Pons (tissue), 1 donor: ENCODE data around the gene SMAD6.
"Not testable (repeated sequence)": the region's sequence is repeated elsewhere in the genome, so short reads cannot be mapped to it uniquely, and the experiment has no call there.

Experiments
- DNase-seq: peaks from one replicate; pipeline ENCODE4 v3.0.0-alpha.2; 2016; ENCODE audit warnings: low spot score

SMAD6 gene

GRCh38 chr15:66742286-66742685 lies 40.2 kb downstream of the SMAD6 start:
- no peak for DNase-seq

- no peak for DNase-seq
Measured at GRCh38 chr15:66743204-66743603, 41.2 kb downstream of the SMAD6 start.

DNA sequence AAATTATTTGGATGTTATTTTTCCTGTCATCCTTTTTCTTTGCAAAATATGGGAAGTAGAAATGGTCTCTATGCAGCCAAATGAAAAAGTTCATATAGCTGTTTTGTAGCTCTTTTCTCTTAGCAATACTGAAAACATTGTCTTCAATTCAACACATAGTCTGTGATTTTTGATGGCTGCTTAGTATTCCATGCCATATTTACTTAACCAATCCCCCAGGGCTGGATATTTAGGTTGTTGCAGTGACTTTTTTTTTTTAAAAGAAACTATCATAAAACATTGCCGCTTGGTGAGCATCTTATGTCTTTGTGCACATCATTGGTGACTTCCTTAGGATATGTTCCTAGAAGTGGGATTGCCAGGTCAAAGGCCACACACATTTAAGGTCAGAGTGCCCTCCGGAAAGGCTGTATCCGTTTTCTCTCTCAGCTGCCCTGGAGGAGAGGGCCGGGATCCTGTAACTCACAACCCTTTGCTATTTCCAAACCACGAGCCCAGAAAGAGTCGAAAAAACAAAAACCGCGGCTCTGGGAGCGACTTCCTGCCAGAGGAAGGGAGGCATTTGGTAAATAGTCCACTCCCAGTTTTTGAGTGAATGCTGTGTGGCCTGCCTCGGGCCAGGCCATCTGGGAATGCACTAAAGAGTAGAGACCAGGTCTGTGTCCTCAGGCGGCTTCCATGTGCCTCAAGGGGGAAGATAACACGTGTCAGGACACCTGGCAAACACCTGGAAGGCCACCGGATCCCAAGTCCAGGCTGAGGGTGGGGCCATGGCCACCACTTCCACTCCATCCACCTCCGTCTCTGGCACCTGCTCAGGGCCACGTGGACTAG lies 41.9 kb downstream of the SMAD6 start:
- DNase-seq = no peak

DNA sequence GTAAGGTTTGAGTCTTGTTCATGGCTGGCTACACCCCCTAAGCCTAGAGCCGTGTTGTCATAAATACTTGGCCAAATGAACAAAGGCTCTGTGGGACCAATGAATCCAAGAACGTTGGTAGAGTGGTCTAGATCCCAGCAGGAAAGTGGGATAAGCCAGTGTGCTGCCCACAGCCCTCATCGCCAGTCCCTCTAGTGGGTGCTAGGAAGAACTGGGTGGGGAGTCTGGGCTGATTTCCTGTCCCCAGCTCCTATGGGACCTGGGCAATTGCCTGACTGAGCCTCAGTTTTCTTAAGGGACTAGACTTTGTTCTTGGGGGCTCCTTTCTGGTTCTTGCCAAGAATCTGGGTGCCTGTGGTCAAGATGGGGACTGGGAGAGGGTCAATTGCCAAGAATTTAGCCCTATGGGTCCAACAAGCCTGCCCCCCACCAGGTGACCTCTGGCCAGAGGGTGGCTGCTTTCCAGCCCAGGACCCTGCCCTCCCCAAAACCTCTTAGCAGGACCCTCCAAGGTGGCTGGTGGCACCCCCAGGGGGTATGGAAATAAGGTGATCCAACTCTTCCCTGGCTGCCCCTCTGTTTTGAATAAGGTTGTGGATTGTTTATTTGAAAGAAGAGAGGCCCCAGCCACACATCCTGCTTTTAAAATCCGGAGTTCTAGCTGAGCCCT lies 42.7 kb downstream of the SMAD6 start:
- DNase-seq = no peak

GRCh38 chr15:66745530-66746230 lies 43.6 kb downstream of the SMAD6 start:
- no peak for DNase-seq

DNA sequence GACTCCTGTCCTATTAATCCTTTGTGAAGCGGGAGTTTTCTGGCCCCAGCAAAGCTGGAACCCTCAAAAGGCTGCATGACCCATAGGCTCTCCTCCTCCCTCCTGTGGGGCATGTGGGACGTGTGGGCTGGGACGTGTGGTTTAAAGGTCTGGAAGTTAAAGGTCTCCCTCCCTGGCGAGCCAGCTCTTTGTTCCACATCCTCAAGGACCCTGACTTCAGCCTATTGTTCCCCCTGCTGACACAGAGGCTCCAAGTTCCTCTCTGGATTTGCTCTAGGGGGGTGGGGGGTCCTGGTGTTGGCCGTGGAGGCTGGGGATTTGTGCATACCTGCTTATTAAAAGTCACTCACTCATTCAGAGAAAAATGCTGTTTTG lies 44.2 kb downstream of the SMAD6 start:
- DNase-seq = no peak

- DNase-seq = no peak
Measured at GRCh38 chr15:66747223-66747622, 45.2 kb downstream of the SMAD6 start.

GRCh38 chr15:66747886-66748707 lies 46.1 kb downstream of the SMAD6 start:
- no peak for DNase-seq

DNA sequence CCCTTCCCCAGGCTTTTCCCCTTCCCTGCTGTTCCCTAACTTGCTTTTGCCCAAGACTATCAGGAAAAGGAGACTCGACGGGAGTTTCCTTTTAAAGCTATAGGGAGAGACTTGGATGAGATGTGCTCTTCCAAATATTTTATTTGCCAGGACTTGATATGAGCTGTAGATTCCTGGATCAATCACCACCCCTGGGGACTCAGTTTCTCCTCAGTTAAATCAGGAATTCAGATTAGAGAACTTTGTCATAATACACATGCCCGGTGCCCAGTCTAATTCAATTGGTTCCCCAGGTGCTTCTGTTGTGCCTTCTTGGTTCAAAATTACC lies 46.6 kb downstream of the SMAD6 start:
- DNase-seq = no peak

GRCh38 chr15:66749841-66750575 lies 48.0 kb downstream of the SMAD6 start:
- DNase-seq = no peak

DNA sequence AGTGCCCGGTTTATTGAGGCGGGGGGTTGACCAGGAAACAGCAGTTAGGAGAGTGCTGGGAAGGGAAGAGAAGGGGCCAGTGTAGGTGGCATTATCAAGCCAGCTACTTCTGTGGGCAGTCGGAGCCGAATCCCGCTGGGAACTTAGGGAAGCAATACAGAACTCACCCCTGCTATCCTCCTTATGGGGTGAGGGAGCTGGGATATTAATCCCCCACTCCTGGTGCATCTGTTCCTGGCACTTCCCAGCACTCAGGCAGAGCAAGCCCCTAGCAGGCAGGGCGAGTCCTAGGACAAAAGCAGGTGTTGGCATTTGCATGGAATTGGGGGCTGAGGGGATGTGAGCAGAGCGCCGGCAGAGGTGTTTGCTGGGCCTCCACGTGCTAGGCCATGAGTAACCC lies 48.6 kb downstream of the SMAD6 start:
- no peak for DNase-seq

DNA sequence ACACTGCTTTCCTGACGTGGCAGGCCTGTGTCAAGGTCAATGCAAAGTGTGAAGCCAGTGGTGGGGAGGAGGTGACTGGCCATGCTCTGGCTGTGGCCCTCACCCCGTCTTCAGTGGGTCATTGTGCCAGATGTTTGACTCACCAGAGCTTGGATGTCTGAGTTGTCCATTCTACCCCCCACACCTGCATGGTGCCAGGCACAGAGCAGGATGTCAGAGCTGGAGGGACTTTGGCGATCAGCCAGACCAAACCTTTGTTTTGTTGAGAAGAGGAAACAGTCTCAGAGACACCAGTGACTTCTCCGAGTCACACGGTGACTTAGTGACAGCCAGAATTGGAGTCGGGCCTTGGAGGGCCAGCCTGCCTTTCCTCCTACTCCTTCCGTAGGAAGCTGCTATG lies 49.5 kb downstream of the SMAD6 start:
- no peak for DNase-seq

GRCh38 chr15:66752078-66752477 lies 50.0 kb downstream of the SMAD6 start:
- no peak for DNase-seq

DNA sequence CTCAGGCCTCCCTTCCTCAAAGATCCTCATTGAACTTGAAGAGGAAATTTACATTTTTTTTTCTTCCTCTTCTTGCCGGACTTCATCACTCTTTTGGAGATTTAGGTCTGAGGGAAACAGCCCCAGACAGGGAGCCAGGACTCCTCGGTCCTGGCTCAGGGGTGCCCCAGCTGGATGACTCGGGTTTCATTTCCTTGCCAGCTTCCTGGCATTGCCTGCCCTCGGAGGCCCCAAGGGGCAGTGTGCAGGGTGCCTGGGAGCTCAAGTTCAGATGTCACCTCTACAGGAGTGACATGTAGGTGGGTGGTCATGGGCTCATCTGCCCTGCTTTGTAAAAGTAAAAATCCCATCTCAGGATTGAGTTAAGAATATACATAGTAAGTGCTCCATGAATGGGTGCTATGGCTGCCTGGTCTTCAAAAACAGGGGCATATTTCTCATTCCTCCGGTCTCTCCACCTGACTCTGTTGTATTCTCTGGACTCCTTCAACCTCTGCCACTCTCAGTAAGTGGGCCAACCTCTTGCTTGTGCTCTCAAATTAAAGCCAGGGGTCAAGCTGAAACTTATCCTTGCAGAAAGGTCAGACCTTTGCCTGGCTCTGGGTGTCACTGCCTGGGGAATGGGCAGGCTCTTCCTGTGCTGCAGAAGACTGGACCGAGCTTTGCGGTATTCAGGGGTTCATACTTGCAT lies 51.8 kb downstream of the SMAD6 start:
- DNase-seq = no peak

DNA sequence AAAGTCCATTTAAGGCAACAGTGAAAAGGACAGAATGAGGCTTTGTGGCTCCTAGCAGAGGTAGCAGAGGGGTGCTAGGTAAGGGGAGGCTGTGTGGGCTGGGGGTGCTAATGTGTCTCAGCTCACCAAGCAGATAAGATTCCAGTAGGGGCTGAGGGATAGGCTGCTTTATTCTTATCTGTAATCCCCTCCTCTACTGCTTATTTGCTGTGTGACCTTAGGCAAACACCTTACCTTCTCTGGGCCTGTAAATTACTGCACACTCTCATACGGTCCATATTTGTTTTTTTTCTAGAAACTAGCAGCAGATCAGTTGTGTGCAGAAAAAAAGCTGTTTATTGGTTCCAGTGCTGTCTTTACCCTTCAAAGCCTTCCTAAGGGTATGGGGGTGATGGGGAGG lies 52.8 kb downstream of the SMAD6 start:
- no peak for DNase-seq

- DNase-seq = no peak
Measured at GRCh38 chr15:66755298-66756068, 53.4 kb downstream of the SMAD6 start.

GRCh38 chr15:66756295-66756694 lies 54.3 kb downstream of the SMAD6 start:
- no peak for DNase-seq

GRCh38 chr15:66757030-66757429 lies 55.0 kb downstream of the SMAD6 start:
- no peak for DNase-seq

DNA sequence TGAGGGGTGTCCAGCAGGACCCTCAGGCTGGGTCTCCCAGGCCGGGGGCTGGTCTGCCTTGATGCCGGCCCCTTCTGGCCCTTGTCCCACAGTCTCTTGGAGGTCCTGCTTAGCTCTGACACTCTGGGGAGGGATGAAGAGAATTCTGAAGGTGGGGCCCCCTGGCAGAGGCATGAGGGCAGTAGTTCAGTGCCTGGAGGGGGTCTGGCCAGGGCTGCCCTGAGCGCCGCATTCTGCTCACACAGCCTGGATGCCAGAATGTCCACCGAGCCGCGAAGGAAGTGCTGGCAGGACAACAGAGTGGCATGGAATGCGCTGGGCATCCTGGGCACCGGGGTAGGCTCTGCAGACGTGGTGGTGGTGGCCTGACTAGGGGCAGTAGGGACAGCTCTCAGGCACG lies 55.5 kb downstream of the SMAD6 start:
- no peak for DNase-seq

DNA sequence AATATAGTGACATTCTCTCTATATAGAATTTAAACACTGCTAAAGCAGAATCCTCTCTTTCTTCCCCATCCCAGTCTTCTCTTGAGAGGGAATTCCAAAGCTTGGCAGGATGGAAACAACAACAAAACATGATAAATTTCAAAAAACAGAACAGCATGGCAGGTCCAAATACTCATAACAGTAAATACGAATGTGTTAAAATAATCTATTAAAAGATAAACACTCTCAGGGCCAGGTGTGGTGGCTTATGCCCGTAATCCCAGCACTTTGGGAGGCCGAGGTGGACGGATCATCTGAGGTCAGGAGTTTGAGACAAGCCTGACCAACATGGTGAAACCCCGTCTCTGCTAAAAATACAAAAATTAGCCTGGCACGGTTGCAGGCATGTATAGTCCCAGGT lies 56.2 kb downstream of the SMAD6 start:
- not testable (repeated sequence) for DNase-seq
